Fibroblast of skin of left biceps (primary cell): Measurements from ENCODE around the gene A2M.

Experiments
- DNase-seq, 2 experiments: peaks; one replicate each; pipeline ENCODE4 v3.0.0-alpha.2; 2013; ENCODE audit warnings: low read depth in 2 of 2

A2M gene

DNA sequence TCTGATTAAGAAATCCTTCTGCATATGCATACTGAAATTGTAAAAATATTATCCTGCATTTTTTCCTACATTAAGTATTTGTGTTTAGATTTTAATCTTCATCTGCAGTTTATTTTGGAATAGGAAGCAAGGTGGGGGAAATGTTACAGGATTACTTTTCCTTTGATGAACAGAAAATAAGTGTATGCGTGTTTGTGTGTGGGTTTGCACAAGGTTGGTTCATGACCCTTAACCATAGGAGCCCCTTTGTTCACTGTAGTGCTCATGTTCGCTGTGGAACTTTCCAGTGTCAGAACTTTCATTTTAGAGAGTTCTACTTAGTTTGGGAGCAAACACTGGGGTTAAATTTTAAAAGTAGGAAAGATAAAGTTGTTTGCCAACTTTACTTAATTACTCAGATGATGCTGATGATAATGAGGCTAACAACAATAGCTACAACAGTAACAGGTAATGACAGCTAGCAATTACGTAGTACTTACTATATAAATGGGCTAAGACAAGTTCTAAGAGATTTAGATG lies 6.4 kb upstream of the A2M start:
- no peak for DNase-seq

DNA sequence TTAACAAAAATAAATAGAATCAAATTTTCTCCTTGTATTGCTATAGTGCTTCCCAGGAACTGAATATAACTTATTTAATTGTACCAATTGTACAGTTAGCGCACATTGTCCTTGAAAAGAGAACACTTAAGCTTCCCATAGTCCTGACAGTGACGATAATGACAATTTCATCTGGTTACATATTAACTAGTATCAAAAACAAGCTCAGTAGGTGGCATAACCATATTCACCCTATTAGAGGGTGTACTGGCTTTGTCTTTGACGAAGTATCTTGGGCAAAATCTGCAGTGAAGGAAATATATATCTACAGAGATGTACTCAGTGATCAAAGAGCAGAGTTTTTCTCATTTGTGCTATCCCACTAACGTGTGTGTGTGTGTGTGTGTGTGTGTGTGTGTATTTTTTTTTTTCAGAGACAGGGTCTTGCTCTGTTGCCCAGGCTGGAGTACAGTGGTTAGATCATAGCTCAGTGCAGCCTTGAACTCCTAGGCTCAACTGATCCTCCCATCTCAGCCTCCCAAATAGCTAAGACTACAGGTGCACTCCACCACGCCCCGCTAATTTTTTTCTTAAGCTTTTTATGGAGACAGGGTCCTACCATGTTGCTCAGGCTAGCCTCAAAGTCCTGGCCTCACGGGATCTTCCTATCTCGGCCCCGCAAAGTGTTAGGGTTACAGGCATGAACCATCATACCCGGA lies 4.9 kb upstream of the A2M start:
- DNase-seq: no peak

DNA sequence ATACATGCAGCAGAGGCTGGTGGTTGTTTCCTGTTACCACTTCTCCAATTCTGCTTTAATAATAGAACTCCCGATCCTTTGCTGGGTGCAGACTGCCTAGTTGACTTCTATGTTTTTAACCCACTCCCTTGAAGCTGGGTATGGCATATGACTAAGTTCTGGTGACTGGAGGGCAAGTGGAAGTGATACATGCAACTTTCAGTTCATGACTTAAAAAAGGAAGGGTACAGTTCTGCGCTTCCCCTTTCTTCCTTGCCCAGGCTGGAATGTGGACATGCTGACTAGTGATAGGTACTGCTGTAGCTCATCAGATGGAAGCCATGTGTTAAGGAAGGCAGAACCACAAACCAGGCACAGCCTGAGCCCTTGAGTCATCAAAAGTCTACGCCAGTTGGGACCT lies 2.4 kb upstream of the A2M start:
- no peak for DNase-seq

DNA sequence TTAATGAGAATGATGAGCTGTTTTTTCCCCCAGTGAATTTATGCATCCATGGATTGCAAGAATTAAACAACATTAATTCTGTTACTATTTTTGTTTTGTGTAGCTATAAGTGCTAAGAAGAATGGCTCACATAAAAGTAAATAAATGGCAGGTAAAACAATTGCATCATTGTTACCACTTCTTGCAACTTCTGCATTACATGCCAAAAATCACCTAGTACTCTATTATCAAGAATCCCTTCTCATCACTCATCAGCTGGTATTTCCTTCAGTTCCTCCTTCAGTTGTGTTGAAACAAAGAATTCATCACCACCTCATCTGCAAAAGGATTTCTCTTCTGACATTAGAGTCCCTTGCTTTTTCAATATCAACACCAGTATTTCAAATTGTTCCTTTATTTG lies 773 bp downstream of the A2M start:
- DNase-seq: no peak

DNA sequence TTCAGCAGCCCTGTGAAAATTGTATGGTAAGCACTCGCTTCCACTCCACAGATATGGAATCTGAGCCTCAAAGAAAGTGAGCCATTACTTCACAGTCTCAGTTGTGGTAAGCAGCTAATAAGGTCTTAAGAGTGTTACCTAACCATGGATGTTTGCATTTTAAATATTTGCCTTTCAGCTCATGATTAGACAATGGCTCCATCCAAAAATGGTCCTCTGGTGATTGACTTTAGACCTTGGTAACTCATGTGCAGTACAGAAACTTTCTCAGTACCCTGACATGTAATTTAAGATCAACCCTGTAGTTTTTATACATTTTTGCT lies 1.8 kb downstream of the A2M start:
- DNase-seq: no peak

DNA sequence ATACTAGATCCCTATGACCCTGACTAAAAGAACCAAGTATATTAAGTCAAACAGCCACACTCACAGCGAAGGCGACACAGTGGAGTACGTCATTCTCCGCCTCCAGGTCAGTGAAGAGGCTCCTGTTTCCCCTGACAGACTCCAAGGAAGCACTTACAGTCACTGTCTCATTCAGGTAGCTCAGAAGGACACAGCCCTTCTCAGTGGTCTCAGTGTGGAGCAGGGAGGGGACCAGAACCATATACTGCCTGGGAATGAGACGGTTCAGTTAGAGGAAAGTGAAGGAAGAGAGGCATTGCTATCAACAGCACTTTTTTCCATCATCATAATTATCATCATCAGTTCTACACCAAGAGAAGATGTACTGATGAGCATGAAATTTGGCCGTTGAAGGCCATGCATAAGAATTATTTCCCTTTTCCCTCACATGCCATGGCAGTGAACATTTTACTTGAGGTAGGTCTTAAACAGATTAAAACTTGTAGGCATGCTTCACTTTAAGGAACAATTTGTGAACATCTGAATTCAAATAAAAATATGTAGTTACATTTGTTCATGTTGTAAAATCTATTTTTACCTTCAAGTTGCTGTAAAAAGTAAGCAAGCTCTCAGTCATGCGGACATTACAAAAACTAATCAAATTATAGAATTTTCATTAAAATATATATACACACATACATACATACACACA lies 2.3 kb downstream of the A2M start:
- DNase-seq: no peak

DNA sequence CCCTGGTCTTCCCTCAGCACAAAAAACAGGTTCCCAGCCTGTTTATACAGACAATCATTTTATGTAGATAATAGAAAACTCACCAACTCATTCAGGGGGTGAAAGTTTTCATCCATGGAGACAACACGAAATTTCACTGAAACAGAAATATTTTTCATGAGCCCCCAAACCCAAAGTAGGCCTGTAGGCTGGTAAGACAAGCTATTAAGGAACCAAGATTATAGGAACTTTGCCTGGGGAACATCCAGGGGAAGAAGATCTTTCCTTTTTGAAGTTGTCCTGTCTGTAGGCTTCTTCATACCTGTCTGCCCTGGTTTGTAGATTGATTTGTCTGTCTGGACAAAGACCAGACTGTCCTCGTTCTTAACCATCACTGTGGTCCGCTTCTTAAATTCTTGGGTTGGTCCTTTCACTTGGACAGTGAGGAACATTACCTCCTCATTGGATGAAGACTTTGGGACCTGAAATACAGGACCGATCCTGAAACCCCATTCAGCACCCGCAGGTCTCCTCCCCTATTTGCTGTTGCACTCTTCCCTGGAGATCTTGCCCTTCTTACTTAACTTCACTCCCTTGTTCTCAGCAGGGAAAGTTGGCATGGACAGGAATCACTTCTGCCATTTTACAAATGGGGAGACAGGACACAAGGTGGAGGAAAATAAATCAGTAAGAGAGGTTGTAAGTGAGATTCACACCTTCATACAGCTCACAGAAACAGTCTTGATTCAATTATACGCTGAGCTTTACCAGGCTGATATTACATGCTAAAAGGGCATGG lies 3.5 kb downstream of the A2M start:
- no peak for DNase-seq

DNA sequence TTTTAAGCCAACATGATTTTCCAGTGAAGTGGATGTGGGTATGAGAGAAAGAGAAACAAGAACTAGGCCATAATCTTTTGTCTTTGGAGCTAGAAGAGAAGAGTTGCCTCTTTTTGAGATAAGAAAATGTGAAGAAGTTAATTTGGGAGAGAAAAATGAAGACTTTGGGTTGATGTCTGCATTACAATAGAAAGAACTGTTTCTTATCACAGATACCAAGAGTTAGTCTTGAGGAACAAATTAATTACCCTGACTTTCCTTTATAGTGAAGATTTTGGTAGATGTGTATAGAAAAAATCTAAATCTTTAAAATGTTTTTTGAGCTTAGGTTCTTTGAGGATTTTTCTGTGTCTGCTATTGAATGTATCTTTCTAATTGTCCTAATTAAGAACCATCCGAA lies 4.2 kb downstream of the A2M start:
- DNase-seq: no peak

DNA sequence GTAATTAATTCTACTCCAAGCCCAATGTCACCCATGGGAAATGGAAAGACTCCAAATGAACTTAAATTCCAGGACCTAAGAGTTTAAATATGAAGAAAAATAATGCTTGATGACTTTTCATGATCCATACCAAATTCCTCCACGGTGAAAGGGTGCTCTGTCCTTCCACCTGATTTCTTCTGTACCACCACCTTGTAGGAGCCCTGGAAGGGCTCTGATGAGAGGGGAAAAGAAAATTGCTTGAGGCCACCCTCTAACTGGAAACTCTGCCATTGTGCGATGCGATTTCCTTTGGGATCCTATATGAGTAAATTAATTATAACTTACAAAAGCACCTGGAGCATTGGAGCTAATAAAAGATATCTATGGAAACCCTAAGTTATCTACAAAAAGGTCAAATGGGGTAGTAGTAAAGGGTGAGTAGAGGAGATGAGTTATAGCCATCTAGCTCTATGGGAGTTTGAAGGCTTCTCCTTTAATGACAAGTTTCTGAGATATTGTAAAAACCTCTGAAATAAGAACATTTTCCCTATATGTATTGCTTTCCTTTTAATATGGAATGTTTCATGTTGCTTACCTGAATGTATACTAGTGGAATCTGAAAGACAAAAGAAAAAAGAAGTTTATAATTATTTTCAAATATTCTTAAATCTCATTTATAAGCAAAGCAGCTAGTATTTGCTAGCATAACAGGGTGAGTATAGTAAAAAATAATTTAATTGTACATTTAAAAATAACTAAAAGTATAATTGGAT lies 5.8 kb downstream of the A2M start:
- DNase-seq: no peak

DNA sequence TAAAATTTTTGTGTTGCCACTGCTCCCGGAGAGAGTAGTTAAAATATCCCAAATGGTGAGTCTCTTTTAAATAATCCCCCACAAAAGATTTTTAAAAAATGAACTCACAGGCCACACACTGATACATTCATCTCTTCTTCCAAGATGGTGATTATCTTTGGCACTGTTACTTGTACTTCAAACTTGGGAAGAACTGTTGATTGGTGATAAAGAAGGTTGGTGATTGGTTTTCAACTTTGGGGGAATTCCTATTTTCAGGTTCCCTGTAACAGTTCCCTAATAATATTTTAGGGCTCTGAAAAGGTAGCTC lies 6.6 kb downstream of the A2M start:
- no peak for DNase-seq

DNA sequence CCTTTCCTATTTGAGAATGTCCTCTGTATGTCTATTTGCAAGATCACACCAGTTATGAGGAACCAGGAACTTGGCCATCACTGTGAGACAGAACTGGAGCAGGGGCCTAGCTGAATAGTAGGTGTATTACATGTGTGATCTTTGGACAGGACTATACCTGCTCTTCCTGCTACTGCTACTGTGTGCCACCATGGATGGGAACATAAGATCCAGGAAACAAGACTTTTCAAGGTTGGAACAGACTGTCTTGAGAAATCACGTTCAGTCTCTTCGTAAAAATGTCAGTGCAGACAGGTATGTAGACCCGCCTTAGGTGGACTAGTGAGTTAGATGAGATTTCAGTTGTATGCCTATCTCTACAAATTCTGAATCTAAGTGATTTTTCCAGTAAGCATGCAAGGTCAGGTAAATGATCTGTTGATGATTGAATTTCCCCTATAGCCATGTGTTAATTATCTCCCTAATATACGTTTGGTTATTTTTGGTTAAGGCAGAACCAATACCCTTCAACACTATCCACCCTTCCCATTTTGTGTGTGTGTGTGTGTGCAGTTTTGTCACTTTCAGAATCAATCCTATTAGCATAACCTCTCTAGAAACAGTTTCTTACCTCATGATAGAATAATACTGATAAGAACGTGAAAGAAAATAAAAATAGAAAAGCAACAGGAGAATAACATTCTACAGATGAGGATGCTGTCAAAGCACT lies 7.1 kb downstream of the A2M start:
- no peak for DNase-seq

DNA sequence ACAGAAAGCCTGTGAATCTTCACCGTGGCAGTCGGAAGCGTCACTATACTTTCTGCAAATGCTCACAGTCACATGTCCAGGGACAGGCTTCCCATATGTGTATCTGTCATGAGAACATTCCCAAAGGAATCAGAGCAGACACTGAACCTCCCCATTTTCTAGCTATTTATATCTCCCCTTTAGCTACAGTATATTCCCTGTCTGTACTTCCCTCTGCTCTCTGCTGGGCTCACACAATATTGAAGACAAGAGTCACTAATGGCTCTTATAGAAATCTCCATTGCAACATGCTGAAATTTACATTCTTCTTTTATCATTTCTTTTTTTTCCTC lies 8.2 kb downstream of the A2M start:
- no peak for DNase-seq

DNA sequence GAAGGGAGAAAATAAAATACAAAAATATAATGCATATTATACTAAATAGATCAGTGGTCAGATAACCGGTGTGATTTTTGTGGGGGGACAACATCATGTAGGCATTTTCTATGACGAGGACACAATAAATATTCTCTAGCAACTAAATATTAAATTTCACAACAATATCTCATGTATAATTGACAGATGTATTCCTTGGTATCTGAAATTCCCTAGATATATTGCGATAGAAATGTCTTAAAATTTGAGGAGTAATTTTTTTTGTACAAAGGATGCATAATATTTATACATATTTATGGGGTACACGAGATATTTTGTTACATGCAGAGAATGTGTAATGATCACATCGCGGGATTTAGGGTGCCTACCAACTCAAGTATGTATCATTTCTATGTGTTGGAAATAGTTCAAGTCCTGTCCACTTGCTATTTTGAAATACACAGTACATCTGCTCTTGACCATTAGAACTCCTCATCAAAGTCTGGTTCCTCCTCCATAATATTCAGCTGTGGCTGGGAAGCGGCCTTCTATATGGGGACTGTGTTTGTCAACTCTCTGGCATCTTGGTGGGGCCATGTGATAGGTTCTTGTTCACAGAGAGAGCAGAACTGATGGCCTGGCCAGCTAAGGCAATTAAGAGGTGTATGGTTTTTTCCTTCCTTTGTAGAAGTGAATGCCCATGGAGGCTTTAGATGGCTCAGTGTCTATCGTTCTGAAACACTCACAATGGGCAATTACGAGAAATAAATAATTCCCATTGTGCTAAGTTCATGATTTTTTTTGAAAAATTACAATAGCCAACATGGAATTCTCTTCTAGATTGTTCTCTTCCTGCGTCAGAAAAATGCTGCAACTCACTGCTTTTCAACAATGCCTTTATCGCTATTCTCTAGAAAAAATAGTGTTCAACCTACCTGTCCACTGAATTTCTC lies 8.8 kb downstream of the A2M start:
- no peak for DNase-seq

DNA sequence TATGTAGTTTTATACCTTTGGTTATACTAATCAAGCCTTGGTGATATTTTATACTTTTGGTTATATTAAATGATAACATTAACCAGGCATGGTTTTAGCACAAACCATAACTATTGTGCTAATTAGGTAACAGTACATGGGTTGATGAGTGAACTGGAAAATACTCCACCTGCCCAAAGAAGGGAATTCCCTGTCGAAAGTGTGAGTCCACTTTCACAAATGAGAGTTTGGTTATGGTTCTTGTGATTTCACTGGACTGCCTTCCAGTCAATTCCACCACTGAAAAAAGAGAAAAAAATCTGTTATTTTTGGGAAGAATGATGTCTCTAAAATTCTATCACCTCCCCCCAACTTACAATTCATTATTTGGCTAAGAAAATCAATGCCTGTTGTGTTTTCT lies 9.7 kb downstream of the A2M start:
- DNase-seq: no peak

DNA sequence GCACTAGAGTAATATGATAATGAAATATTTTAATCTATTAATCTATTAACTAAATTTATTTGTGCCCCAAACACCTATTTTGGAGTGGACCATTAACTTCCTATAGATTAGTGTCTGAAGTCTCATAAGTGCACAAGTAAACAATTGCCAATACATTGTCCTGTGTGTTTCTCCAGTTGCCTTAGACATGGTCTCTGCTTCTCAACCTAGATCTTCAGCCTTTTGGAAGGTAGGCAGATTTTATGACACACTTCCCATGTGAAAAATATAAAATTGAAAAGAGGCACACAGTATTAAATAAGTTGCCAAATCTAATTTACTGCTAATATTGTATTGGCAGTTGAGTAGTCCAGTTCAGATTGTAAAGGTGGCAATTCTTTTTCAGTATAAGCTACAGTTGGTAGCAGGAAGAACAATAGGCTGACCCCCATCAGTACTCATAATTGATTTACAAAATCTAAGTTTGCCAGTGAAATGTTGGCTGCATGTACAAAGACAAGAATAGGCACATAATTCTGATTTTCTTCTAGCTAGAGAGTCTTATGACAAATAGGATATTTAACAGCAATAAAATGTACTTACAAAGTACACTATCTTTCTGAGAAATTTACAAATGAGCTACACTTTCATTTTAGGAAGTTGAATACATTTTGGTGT lies 10.8 kb downstream of the A2M start:
- no peak for DNase-seq

DNA sequence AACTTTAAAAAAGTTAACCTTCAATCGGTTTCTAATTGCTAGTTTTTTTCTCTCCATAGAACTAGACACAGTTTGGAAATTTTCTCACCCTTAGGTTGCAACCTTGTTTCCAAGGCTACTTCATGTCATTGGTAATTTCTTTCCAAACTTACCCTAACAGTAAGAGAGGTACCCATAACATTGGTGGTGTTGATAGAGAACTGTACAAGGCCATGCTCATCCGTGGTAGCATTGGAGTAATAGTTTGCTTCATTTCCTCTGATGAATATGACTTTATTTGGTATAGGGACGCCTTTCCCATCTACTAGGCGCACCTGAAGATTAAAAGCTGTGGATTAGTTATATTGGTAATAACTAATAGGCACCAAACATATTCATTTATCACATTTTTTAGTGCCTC lies 11.6 kb downstream of the A2M start:
- DNase-seq: no peak

DNA sequence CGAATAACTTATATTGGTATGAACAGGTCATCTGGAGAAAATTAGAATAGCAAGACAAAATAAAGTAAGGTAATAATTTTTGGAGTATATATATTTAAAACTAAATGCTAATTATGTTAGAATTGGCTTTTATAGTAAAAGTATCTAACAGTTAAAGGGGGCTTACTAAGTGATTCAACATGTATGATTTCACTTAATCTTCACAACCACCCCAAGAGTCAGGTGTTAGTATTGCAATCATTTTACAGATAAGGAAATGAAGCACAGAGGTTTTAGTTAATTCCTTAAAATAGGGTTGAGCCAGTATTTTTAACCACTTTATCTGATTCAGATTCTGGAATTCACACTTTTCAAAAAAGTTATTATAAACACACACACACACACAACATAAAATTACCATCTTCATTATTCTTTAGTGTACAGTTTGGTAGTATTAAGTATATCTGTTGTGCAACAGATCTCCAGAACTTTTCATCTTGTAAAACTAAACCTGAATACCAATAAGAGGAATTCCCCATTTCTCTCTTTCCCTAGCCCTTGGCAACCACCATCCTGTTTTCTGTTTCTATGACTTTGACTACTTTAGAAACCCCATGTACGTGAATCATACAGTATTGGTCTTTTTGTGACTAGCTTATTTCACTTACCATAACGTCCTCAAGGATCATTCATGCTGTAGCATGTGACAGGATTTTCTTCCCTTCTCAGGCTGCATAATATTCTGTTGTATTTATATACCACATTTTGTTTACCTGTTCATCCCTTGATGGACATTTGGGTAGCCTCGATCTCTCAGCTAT lies 12.5 kb downstream of the A2M start:
- DNase-seq: no peak

DNA sequence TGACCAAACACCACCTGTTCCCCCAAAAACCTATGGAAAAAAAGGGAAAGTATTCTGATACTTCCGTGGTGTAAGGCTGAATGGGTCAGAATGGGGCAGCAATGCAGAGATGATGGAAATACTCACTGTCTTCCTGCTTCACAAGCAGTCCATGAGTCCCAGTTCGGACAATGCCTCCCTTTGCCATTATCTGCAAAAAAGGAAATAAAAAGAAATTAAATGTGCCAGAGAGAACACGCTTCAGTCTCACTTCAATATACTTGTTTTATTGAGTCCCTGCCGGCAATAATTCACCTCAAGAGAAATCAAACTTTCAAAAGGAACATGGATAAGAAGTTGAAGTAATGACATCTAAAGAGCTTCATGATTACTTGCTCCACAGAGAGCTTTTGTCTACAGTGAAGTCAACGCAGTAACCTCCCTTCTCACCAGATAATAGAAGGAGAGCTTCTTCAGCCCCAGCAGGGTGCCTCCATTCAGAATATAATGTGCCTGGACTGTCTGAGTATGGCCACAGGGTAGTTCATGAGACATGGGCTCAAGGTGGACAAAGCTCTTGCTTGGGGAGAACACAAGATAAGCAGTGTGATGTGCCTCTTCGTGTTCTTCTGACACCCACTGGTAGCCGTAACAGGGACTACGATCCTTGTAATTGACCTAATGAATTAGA lies 14.6 kb downstream of the A2M start:
- no peak for DNase-seq
